Measurements from ENCODE around the gene SMNDC1.

Gene SMNDC1

DNA sequence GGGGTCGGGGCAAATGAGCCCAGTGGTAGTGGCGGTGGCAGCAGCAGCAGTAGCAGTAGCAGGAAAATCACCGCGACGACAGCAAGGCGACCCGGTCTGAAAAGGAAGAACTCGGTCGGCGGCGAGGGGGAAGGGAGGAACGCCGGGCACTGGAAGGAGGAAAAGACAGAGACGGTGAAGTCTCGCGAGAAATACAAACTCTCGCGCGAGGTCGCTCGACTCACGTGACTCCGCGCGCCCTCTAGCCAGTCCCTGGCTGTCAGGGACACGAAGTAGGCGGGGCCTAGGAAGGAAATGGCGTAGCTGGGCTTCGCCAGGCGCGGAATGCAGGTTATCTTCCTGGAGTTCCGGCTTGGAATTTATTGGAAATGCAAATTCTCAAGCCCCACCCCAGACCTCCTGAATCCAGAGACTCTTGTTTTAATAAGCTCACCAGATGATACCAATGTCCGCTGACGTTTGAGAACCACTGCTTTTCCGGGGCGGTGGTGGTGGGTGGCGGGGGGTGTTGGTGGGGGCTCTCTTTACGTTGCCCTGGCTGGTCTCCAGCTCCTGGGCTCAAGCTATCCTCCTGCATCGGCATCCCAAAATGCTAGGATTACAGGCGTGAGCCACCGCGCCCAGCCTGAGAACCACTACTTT is at the start of gene SMNDC1:
Gene SMNDC1, minus strand, starts transcription at position 141 of the 642 bp plus-strand sequence. CDS start 1,333 bp downstream, outside the sequence.
- peak; percentile 76 for TF ChIP-seq ZFX (IDR thresholded peaks at IDR 0.05)
- TF ChIP-seq, protein P1, sequence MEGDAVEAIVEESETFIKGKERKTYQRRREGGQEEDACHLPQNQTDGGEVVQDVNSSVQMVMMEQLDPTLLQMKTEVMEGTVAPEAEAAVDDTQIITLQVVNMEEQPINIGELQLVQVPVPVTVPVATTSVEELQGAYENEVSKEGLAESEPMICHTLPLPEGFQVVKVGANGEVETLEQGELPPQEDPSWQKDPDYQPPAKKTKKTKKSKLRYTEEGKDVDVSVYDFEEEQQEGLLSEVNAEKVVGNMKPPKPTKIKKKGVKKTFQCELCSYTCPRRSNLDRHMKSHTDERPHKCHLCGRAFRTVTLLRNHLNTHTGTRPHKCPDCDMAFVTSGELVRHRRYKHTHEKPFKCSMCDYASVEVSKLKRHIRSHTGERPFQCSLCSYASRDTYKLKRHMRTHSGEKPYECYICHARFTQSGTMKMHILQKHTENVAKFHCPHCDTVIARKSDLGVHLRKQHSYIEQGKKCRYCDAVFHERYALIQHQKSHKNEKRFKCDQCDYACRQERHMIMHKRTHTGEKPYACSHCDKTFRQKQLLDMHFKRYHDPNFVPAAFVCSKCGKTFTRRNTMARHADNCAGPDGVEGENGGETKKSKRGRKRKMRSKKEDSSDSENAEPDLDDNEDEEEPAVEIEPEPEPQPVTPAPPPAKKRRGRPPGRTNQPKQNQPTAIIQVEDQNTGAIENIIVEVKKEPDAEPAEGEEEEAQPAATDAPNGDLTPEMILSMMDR (conservative IDR thresholded peaks at IDR 0.05), result no peak
- H3K27ac ChIP-seq, result peak within 1 kb of the TSS; percentile 91

DNA sequence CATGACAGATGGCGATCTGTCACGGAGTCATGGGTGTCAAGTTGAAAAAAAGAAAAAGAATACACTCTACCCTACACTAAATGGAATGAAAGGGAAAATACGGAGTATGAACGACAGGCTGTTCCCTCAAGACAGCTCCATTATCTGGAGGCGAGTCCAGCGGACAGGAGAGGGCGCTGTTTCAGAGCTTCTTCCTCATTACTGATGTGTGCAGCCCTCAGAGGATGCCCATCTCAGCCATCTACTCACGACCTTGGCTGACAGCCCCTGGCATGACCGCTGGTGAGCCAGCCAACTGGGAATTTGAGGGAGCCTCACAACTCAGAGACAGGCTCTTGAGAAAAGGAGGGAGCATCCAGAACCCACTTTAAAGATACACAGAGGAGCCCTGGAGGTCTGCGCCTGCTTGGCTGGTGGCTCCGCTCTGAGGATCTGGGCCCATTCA is 49.6 kb upstream of the SMNDC1 start:
- H3K27ac ChIP-seq, result no peak overlapping the region
- TF ChIP-seq, protein P1 (conservative IDR thresholded peaks at IDR 0.05), result peak; percentile 82
- no peak for TF ChIP-seq ZFX (IDR thresholded peaks at IDR 0.05)

DNA sequence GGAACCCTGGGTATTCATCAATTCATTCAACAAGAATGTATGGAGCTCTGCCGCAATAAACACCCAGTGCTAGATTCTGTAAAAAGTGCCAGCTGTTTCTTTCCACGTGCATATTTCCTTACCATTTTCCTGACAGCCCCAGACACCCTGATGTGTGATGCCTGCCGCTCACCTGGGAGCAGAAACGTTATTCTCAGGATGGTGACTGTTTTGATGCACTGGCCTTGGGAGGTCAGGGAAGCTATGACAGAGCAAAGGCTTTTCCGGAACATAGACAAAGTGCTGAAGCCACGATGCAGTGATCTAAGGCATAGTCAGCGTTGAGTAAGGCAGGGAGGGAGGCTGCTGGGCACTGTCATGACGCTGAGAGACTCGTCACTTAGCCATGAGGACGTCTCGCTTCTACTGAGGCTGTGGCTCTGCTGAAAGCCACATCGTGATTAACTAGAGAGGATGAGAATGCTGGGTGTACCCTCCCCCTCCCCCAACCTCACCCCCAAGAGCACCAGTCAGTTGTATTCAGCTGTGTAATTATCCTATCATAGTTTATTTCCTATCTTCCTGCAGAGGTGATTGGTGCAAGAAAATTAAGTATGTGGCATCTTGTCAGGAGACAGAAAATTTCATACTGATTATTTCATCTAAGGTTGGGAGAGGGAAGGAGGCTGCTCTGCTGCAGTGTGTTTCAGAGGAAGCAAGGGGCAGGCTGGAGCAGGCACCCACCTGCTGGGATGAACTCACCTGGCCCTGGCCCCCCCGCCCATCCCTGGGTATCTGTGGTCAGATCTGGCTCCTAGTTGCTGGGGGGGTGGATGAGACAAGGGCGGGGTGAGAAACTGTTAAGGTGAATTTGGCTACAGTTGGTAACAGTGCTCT is 48.8 kb upstream of the SMNDC1 start:
- no peak overlapping the region for H3K27ac ChIP-seq
- TF ChIP-seq ZFX (IDR thresholded peaks at IDR 0.05), result no peak
- TF ChIP-seq, protein P1 (conservative IDR thresholded peaks at IDR 0.05), result no peak

DNA sequence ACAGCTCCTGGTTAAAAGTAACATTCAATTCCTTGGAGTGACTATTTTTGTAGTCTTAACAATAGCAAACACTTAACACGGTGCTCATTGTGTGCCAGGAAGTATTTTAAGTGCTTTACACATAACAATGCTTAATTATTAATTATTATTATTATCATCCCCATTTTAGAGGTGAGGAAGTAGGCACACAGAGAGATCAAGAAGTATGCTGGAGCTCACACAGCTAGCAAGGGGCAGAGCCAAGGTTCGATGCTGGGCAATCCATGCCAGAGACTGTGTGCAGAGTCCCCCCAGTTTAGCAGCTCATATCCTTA is 48.2 kb upstream of the SMNDC1 start:
- H3K27ac ChIP-seq, result no peak overlapping the region

DNA sequence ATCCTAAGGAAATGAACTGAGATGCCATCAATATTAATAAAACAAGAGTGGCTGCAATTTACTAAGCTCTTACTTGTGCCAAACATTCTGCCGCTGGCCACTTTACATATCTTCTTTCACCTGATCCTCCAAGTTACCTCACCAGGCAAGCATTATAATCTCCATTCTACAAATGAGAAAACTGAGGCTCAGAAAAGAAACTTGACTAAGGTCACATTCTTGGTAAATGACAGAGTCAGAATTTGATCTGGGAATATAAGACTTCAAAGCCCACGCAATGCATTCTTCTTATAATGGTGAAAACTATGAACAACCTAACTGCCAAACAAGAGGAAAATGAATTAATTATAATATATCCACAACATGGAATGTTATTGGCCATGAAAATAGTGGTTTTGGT is 46.1 kb upstream of the SMNDC1 start:
- no peak for TF ChIP-seq ZFX (IDR thresholded peaks at IDR 0.05)
- TF ChIP-seq, protein P1 (conservative IDR thresholded peaks at IDR 0.05), result no peak

More for the DNA sequence above, 48.2 kb upstream of the SMNDC1 start:
- no peak for TF ChIP-seq ZFX (IDR thresholded peaks at IDR 0.05)
- TF ChIP-seq, protein P1 (conservative IDR thresholded peaks at IDR 0.05), result no peak

DNA sequence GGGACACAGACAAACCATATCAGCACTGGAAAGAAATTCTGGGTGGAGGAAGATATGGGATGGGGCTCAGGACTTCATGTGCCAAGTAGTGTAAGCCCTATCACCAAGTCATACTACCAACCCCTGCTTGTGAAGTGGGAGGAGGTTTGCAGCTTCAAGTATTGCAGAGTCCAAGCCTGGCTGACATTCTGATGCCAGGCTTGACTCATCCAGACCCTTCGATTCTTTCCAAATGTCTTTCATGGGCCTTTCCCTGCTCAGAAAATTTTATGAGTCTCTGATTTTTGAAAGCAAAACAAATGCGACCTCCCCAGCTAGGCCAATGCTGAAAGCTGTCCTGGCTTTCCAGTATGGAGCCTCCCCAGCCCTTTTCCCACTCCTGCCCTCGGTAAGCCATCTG is 45.1 kb upstream of the SMNDC1 start:
- no peak for TF ChIP-seq ZFX (IDR thresholded peaks at IDR 0.05)
- TF ChIP-seq, protein P1 (conservative IDR thresholded peaks at IDR 0.05), result no peak
- H3K27ac ChIP-seq, result no peak overlapping the region

More for the DNA sequence above, 46.1 kb upstream of the SMNDC1 start:
- H3K27ac ChIP-seq, result no peak overlapping the region

DNA sequence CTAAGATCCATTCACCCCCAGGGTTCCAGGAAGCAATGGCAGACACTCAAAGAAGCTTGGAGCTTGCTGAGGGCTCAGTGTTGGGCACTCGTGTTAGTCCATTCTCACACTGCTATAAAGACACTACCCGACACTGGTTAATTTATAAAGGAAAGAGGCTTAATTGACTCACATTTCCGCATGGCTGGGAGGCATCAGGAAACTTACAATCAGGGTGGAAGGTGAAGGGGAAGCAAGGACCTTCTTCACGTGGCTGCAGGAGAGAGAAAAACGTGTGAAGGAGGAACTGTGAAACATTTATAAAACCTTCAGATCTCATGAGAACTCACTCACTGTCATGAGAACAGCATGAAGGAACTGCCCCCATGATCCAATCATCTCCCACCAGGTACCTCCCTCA is 44.7 kb upstream of the SMNDC1 start:
- no peak overlapping the region for H3K27ac ChIP-seq
- TF ChIP-seq, protein P1 (conservative IDR thresholded peaks at IDR 0.05), result no peak
- TF ChIP-seq ZFX (IDR thresholded peaks at IDR 0.05), result no peak

Measured in C4-2B (cell line).